Endothelial cell of umbilical vein (primary cell): ENCODE data around the gene CBL.
A peak's percentile ranks its signal among the peaks of the same experiment; 100 is the strongest.

Source experiments
- CTCF ChIP-seq, 2 donors: IDR thresholded peaks; 1 replicate in 1 of 2; 2 replicates in 1 of 2; pipeline ENCODE4 v1.5.1; 2011; ENCODE audit warnings: low read length in 2 of 2, mild to moderate bottlenecking in 2 of 2, moderate library complexity in 2 of 2, control low read depth in 1 of 2, inconsistent platforms in 1 of 2, low read depth in 1 of 2; ENCODE audit not compliant: insufficient read depth in 1 of 2; ENCODE audit errors: extremely low read depth in 1 of 2
- EZH2 ChIP-seq: IDR thresholded peaks from 2 replicates; pipeline ENCODE4 v1.6.1; 2012; ENCODE audit warnings: borderline replicate concordance, low read depth, mild to moderate bottlenecking, moderate library complexity, low read length, inconsistent platforms; ENCODE audit not compliant: severe bottlenecking
- FOS ChIP-seq: IDR thresholded peaks from 2 replicates; pipeline ENCODE4 v1.6.1; 2011; ENCODE audit warnings: mild to moderate bottlenecking, low read length, moderate library complexity, borderline replicate concordance; ENCODE audit not compliant: insufficient read depth
- GATA2 ChIP-seq: IDR thresholded peaks from 2 replicates; pipeline ENCODE4 v1.7.0; 2011; ENCODE audit warnings: low read depth, mild to moderate bottlenecking, moderate library complexity, mixed read lengths, low read length; ENCODE audit not compliant: insufficient read length, insufficient read depth
- MAX ChIP-seq: IDR thresholded peaks from 2 replicates; pipeline ENCODE4 v1.6.1; 2011; ENCODE audit not compliant: insufficient read depth, insufficient read length
- MYC ChIP-seq: IDR thresholded peaks from one replicate; pipeline ENCODE4 v1.6.1; 2011; ENCODE audit warnings: mild to moderate bottlenecking, low read depth, low read length
- POLR2A ChIP-seq: IDR thresholded peaks from 2 replicates; pipeline ENCODE4 v1.6.1; 2012; ENCODE audit warnings: low read depth, mild to moderate bottlenecking, control low read depth, low read length
- POLR2AphosphoS5 ChIP-seq: IDR thresholded peaks from 2 replicates; pipeline ENCODE4 v1.6.1; 2012; ENCODE audit warnings: low read depth, mild to moderate bottlenecking, control low read depth, low read length, moderate library complexity; ENCODE audit not compliant: insufficient read depth

- TF ChIP-seq EZH2: no peak
- peak; percentile 67 for TF ChIP-seq POLR2A
- TF ChIP-seq CTCF (IDR thresholded peaks at IDR 0.05; ENCODE audit: extremely low read depth in 1 of 2, insufficient read depth in 1 of 2, low read depth in 1 of 2, low read length in 2 of 2): no peak
- no peak for TF ChIP-seq MAX
- peak; percentile 76 for TF ChIP-seq POLR2AphosphoS5
- TF ChIP-seq FOS: no peak
- TF ChIP-seq GATA2: no peak
- no peak for TF ChIP-seq MYC
Measured at GRCh38 chr11:119320776-119321524, 114.8 kb downstream of the CBL start.
